Rectal smooth muscle tissue (tissue), 1 donor: ENCODE measurements around the gene JUP.

Experiments
- H3K27ac ChIP-seq: one replicate; pipeline ENCODE4 v1.7.0; 2013; ENCODE audit warnings: low read depth, low read length, inconsistent platforms
- H3K27me3 ChIP-seq: one replicate; pipeline ENCODE4 v1.7.0; 2013; ENCODE audit warnings: low read length; ENCODE audit not compliant: control insufficient read depth, insufficient read depth
- H3K36me3 ChIP-seq: one replicate; pipeline ENCODE4 v1.7.0; 2013; ENCODE audit warnings: low read length; ENCODE audit not compliant: control insufficient read depth, insufficient read depth
- H3K4me1 ChIP-seq: one replicate; pipeline ENCODE4 v1.7.0; 2013; ENCODE audit warnings: low read length; ENCODE audit not compliant: control insufficient read depth, insufficient read depth
- H3K4me3 ChIP-seq: one replicate; pipeline ENCODE4 v1.7.0; 2013; ENCODE audit warnings: low read length
- H3K9ac ChIP-seq: one replicate; pipeline ENCODE4 v1.7.0; 2013; ENCODE audit warnings: low read length

Gene JUP

GRCh38 chr17:41734949-41735313 is 51.6 kb downstream of the JUP start:
- Histone ChIP-seq H3K27me3 (peaks cover 20% of the 10 kb centered on the region), H3K9ac (no peak overlapping the region), H3K27ac (no peak overlapping the region), H3K4me1 (no peaks in the 10 kb centered on the region), H3K4me3 (peak overlapping the region; percentile 55), H3K36me3 (no peaks in the 10 kb centered on the region)

GRCh38 chr17:41734139-41734948 is 52.2 kb downstream of the JUP start, which contains the start of gene HAP1:
HAP1 (minus strand) TSS chr17:41734643; CDS start chr17:41734634, 9 bp downstream.
- Histone ChIP-seq H3K9ac (no peak within 1 kb of the TSS), H3K4me1 (no peaks in the 10 kb centered on the region), H3K27me3 (peaks cover 20% of the 10 kb centered on the region), H3K36me3 (no peaks in the 10 kb centered on the region), H3K27ac (no peak within 1 kb of the TSS), H3K4me3 (peak within 1 kb of the TSS; percentile 55)

GRCh38 chr17:41733348-41734138 is 53.0 kb downstream of the JUP start:
- Histone ChIP-seq H3K27ac (no peak overlapping the region), H3K4me1 (no peaks in the 10 kb centered on the region), H3K9ac (no peak overlapping the region), H3K4me3 (no peak overlapping the region), H3K36me3 (no peaks in the 10 kb centered on the region), H3K27me3 (peaks cover 20% of the 10 kb centered on the region)

- Histone ChIP-seq H3K27ac (no peak overlapping the region), H3K9ac (no peak overlapping the region), H3K27me3 (peaks cover 18% of the 10 kb centered on the region), H3K4me3 (no peak overlapping the region), H3K4me1 (no peaks in the 10 kb centered on the region), H3K36me3 (no peaks in the 10 kb centered on the region)
Observed at GRCh38 chr17:41731836-41732235, 54.7 kb downstream of the JUP start.

- Histone ChIP-seq H3K36me3 (no peaks in the 10 kb centered on the region), H3K9ac (no peak overlapping the region), H3K4me3 (no peak overlapping the region), H3K27me3 (peaks cover 12% of the 10 kb centered on the region), H3K27ac (no peak overlapping the region), H3K4me1 (no peaks in the 10 kb centered on the region)
Observed at GRCh38 chr17:41730479-41730878, 56.0 kb downstream of the JUP start.

- H3K4me1 ChIP-seq = no peaks in the 10 kb centered on the region
- H3K9ac ChIP-seq = no peak overlapping the region
- no peak overlapping the region for H3K27ac ChIP-seq
- H3K4me3 ChIP-seq = no peak overlapping the region
- H3K27me3 ChIP-seq = no peaks in the 10 kb centered on the region
- H3K36me3 ChIP-seq = no peaks in the 10 kb centered on the region
Observed at GRCh38 chr17:41728056-41728455, 58.5 kb downstream of the JUP start.

DNA sequence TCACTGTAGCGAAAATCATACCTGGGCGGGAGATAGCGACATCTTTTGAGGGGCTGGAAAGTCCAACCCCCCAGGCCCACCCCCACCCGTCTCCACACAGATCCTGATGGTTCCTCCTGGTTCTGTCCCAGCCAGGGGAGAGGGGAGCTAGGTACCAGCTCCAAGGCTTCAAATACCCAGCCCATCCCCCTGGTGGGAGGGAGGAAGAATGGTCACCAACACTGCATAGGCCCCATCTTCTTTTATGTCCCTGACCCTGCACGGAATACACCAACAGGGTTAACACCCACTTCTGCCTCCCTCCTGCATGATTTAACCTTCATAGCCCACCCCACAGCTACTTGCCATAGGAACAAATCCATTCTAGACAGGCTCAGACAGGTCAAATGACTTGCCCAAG is 61.4 kb downstream of the JUP start:
- Histone ChIP-seq H3K4me1 (no peaks in the 10 kb centered on the region), H3K4me3 (no peak overlapping the region), H3K9ac (no peak overlapping the region), H3K27ac (no peak overlapping the region), H3K27me3 (no peaks in the 10 kb centered on the region), H3K36me3 (no peaks in the 10 kb centered on the region)

- no peak overlapping the region for H3K9ac ChIP-seq
- H3K4me3 ChIP-seq = no peak overlapping the region
- no peaks in the 10 kb centered on the region for H3K27me3 ChIP-seq
- H3K36me3 ChIP-seq = no peaks in the 10 kb centered on the region
- H3K4me1 ChIP-seq = no peaks in the 10 kb centered on the region
- no peak overlapping the region for H3K27ac ChIP-seq
Observed at GRCh38 chr17:41724476-41725050, 61.9 kb downstream of the JUP start.

- Histone ChIP-seq H3K9ac (no peak overlapping the region), H3K27me3 (no peaks in the 10 kb centered on the region), H3K36me3 (no peaks in the 10 kb centered on the region), H3K4me3 (no peak overlapping the region), H3K27ac (no peak overlapping the region), H3K4me1 (no peaks in the 10 kb centered on the region)
Observed at GRCh38 chr17:41723801-41724475, 62.6 kb downstream of the JUP start.

DNA sequence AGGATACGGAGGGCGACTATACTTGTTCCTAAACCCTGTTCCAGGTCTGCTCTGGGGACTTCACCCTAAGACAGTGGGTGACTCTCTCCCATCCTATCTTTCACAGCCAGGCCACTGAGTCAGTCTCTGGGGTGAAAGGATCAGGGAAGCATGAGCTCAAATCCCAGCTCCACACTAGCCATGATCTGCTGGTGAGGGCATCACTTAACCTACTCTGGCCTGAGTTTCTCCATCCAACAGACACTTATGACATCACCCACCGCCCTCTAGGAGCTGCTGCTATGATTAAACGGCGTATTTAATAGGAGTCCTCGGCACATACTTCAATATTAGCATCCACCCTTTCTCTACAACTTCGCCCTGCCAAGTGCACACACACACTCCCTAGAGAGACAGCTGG is 64.3 kb downstream of the JUP start:
- Histone ChIP-seq H3K27me3 (no peaks in the 10 kb centered on the region), H3K36me3 (no peaks in the 10 kb centered on the region), H3K27ac (no peak overlapping the region), H3K9ac (no peak overlapping the region), H3K4me3 (no peak overlapping the region), H3K4me1 (no peaks in the 10 kb centered on the region)

- Histone ChIP-seq H3K4me3 (no peak overlapping the region), H3K27ac (no peak overlapping the region), H3K36me3 (no peaks in the 10 kb centered on the region), H3K9ac (no peak overlapping the region), H3K27me3 (no peaks in the 10 kb centered on the region), H3K4me1 (no peaks in the 10 kb centered on the region)
Observed at GRCh38 chr17:41718287-41718645, 68.2 kb downstream of the JUP start.
